EH (cell line): ENCODE results near the gene PROKR2.

ENCODE experiments used
- DNase-seq: peaks from one replicate; pipeline ENCODE4 v3.0.0-alpha.2; 2015; ENCODE audit warnings: low read depth

Gene PROKR2

GRCh38 chr20:5282561-5282960 is 34.2 kb downstream of the PROKR2 start:
- no peak for DNase-seq

DNA sequence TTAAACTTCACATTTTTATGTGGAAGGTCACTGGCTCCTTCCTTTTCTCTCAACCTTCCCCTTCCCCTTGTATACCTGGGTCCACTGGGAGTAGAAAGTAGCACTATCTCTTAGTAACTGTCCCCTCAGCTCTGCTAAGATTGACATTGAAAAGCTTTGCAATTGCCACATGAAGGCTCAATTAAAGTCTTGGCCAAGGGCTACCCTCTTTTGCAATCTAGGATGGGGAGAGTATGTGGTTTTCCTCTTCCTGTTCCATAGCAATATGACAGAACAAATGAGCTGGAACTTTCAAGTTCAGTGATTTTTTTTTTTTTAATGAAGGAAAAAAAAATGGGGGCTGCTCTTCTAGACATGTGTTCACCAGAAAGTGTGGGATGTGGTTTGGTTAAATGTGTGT is 37.1 kb downstream of the PROKR2 start:
- no peak for DNase-seq

DNA sequence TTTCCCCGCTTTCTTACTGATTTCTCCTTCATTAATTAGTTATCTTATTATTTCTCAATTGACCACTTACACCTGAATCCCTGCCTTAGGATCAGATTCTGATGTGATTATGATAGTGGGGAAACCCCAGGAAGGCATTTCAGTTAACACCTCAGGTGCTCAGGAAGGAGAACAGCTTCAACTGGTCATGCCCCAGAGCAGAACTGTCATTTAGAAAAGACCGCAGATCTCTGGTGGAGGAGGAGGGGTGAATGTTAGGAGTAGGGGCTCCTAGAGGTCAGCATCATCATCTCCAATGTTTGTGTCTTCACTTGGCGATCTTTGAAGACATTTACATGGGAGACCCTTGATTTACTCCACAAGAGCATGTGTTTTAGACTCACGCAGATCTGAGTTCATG is 44.5 kb downstream of the PROKR2 start:
- no peak for DNase-seq

DNA sequence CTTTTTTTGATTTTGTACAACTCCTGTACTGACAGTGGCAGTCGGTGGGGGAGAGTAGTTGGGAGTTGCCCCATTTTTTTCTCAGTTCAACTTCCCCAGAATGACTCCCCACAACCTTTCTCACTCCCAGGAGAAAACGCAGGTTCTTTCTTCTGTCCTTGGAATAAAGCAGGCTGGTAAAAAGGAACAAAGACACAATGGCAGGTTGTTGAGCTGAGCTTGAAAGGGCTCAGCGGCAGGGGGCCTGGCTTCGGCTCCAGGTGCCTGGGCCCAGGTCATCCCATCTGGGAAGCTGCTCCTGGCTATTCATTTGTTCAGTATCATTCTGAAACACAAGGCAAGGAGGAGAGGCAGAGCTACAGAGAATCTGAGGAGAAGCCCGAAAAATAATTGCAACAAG is 46.2 kb downstream of the PROKR2 start:
- no peak for DNase-seq

DNA sequence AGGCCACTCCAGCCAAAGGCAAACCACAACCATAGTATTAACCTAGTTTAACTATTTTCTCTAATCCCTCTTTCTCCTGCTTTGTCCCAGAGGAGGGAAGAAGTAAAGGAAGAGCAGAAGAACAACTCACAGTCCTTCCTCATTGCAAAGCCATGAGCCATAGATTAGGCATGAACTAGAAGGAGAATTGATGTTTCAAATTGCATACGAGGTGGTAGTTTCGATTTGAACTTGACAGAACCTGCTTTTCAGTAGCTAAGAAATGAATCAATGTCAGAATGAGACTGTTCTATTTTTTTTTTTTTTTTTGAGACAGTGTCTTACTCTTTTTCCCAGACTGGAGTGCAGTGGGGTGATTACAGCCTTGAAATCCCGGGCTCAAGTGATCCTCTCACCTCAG is 48.3 kb downstream of the PROKR2 start:
- DNase-seq, result peak; percentile 1

DNA sequence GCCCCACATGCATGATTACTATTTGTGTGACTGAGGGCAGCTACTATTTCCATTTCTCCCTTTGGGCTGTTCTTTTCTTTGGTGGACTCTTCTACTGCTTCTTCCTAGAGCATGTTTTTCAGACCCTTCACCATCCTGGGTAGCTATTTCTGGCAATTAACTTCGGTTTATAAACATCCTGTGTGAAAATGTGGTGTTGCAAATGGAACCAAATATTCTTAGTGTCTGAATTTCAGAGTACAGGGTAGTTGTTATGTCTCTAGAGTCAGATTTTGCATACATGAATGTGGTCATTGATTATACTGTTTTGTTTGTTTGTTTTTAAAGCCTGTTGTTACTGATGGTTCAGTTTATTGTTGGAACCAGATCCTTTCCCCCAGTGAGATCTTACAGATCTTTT is 49.7 kb downstream of the PROKR2 start:
- DNase-seq, result no peak
